ENCODE measurements around the gene ALKBH4.

GRCh38 chr7:102433219-102434038 lies 31.2 kb downstream of the ALKBH4 start, which contains the start of gene ORAI2:
- TF ChIP-seq CTCF (conservative IDR thresholded peaks at IDR 0.05): no peak
- no peak; the same call in 1 of the 2 replicates for TF ChIP-seq ZFX (IDR thresholded peaks at IDR 0.05)
